Mesendoderm (in vitro differentiated cells): ENCODE measurements around the gene SLC34A2.

Source experiments
- DNase-seq: peaks from one replicate; pipeline ENCODE4 v3.0.0; 2013
- H2AK5ac ChIP-seq: 2 replicates; pipeline ENCODE4 v1.6.1; 2013; ENCODE audit warnings: low read length, inconsistent platforms
- H2BK120ac ChIP-seq: 2 replicates; pipeline ENCODE4 v1.6.1; 2013; ENCODE audit warnings: low read depth, mild to moderate bottlenecking, low read length, moderate library complexity, mixed read lengths
- H2BK15ac ChIP-seq: replicated peaks from 2 replicates; pipeline ENCODE4 v1.6.1; 2013; ENCODE audit warnings: low read depth, mild to moderate bottlenecking, moderate library complexity
- H2BK5ac ChIP-seq: 2 replicates; pipeline ENCODE4 v1.6.1; 2013; ENCODE audit warnings: low read length, inconsistent platforms
- H3K18ac ChIP-seq: 2 replicates; pipeline ENCODE4 v1.6.1; 2013; ENCODE audit warnings: mild to moderate bottlenecking, low read length, mixed read lengths
- H3K23ac ChIP-seq: one replicate; pipeline ENCODE4 v1.6.1; 2013; ENCODE audit warnings: low read length
- H3K27ac ChIP-seq: 2 replicates; pipeline ENCODE4 v1.5.1; 2013; ENCODE audit warnings: low read depth, mild to moderate bottlenecking, inconsistent platforms, low read length, moderate library complexity
- H3K27me3 ChIP-seq: 2 replicates; pipeline ENCODE4 v1.6.1; 2013; ENCODE audit warnings: low read length, control low read depth, mild to moderate bottlenecking, inconsistent platforms; ENCODE audit not compliant: insufficient read depth, poor library complexity
- H3K36me3 ChIP-seq: 2 replicates; pipeline ENCODE4 v1.6.1; 2013; ENCODE audit warnings: low read length, inconsistent platforms; ENCODE audit not compliant: control insufficient read depth, insufficient read depth
- H3K4ac ChIP-seq: one replicate; pipeline ENCODE4 v1.6.1; 2013; ENCODE audit warnings: low read depth, mild to moderate bottlenecking, low read length, moderate library complexity
- H3K4me1 ChIP-seq: 2 replicates; pipeline ENCODE4 v1.6.1; 2013; ENCODE audit warnings: low read depth, low read length, inconsistent platforms; ENCODE audit not compliant: control insufficient read depth
- H3K4me2 ChIP-seq: 2 replicates; pipeline ENCODE4 v1.6.1; 2013; ENCODE audit warnings: low read length
- H3K4me3 ChIP-seq: 2 replicates; pipeline ENCODE4 v1.5.1; 2013; ENCODE audit warnings: mild to moderate bottlenecking, low read length
- H3K56ac ChIP-seq: one replicate; pipeline ENCODE4 v1.6.1; 2013; ENCODE audit warnings: low read length
- H3K79me1 ChIP-seq: 2 replicates; pipeline ENCODE4 v1.6.1; 2013; ENCODE audit warnings: low read length, inconsistent platforms
- H3K79me2 ChIP-seq: 2 replicates; pipeline ENCODE4 v1.6.1; 2013; ENCODE audit warnings: mild to moderate bottlenecking, low read length; ENCODE audit not compliant: control insufficient read depth, insufficient read depth
- H3K9ac ChIP-seq: 2 replicates; pipeline ENCODE4 v1.6.1; 2013; ENCODE audit warnings: low read length, inconsistent platforms
- H4K5ac ChIP-seq: one replicate; pipeline ENCODE4 v1.6.1; 2013; ENCODE audit warnings: low read length
- H4K8ac ChIP-seq: one replicate; pipeline ENCODE4 v1.6.1; 2013; ENCODE audit warnings: low read depth, mild to moderate bottlenecking, control low read depth, low read length, moderate library complexity
- whole genome bisulfite sequencing: extraction: QIAGEN DNeasy Blood & Tissue Kit; methylation state at CpG from one replicate; pipeline ENCODE4 v1.1.7; 2013; ENCODE audit warnings: low lambda C conversion rate, missing lambda C conversion rate; ENCODE audit not compliant: insufficient coverage; ENCODE audit errors: extremely low coverage; 5-methylcytosine and 5-hydroxymethylcytosine counted together

Gene SLC34A2

DNA sequence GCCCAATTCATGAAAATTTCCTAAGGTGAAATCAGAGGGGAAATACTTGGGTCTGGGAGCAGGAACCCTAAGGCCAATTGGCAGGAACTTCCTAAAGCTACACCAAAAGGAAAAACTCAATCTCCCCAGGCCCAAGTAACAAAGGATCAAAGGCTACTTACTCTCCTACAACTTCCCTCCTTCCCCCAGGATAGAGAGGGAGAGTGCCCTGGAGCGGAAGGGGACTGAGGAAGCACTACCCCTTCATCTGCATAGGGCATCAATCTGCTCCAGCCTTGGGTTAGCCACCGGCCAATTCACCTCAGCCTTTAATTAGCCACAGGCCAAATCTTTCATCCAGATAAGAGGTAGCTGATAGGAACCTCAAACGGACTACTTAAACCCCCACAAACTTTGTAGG lies 55.0 kb downstream of the SLC34A2 start:
- H3K79me2 ChIP-seq = no peaks in the 10 kb centered on the region
- no peaks in the 10 kb centered on the region for H3K27me3 ChIP-seq
- DNase-seq = peak; percentile 22
- no peak overlapping the region for H3K4ac ChIP-seq
- no peak overlapping the region for H3K18ac ChIP-seq
- H3K23ac ChIP-seq = no peak overlapping the region
- H2BK120ac ChIP-seq = no peak overlapping the region
- WGBS = no CpG with 5 or more reads among the region's 3 CpGs
- H3K27ac ChIP-seq = no peak overlapping the region
- H2BK15ac ChIP-seq = no peak overlapping the region
- no peak overlapping the region for H3K4me2 ChIP-seq
- H4K5ac ChIP-seq = no peak overlapping the region
- no peak overlapping the region for H3K9ac ChIP-seq
- no peak overlapping the region for H3K56ac ChIP-seq
- no peak overlapping the region for H2BK5ac ChIP-seq
- H3K4me1 ChIP-seq = no peaks in the 10 kb centered on the region
- no peak overlapping the region for H2AK5ac ChIP-seq
- no peaks in the 10 kb centered on the region for H3K79me1 ChIP-seq
- H3K36me3 ChIP-seq = no peaks in the 10 kb centered on the region
- H4K8ac ChIP-seq = no peak overlapping the region
- no peak overlapping the region for H3K4me3 ChIP-seq

DNA sequence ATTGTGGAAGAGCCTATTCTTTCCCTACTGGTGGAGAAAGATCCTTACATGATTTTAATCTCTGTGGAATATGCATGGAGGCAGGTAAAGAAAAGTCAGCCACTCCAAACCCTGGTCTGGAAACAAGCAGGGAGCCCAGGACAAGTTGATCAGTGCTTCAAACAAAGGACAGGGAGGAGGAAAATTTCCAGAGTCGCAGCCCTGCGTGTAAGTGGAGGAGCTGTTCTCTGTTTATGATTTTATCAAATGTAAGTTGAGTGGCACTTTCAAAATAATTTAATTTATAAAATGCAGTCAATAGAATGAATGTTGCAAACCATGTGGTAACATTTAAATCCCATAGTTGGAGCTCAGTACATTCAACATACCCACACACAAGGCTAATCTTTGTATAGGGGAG lies 57.0 kb downstream of the SLC34A2 start:
- no peaks in the 10 kb centered on the region for H3K79me1 ChIP-seq
- H2BK5ac ChIP-seq = no peak overlapping the region
- no peak for DNase-seq
- H3K27ac ChIP-seq = no peak overlapping the region
- no peak overlapping the region for H3K9ac ChIP-seq
- no peak overlapping the region for H2BK120ac ChIP-seq
- H3K36me3 ChIP-seq = no peaks in the 10 kb centered on the region
- no peaks in the 10 kb centered on the region for H3K27me3 ChIP-seq
- H3K4ac ChIP-seq = no peak overlapping the region
- H2BK15ac ChIP-seq = no peak overlapping the region
- no peak overlapping the region for H3K4me3 ChIP-seq
- no CpG with 5 or more reads among the region's 2 CpGs for WGBS
- no peak overlapping the region for H3K4me2 ChIP-seq
- H3K23ac ChIP-seq = no peak overlapping the region
- H3K79me2 ChIP-seq = no peaks in the 10 kb centered on the region
- no peak overlapping the region for H3K56ac ChIP-seq
- H4K5ac ChIP-seq = no peak overlapping the region
- no peak overlapping the region for H3K18ac ChIP-seq
- H4K8ac ChIP-seq = no peak overlapping the region
- no peaks in the 10 kb centered on the region for H3K4me1 ChIP-seq
- H2AK5ac ChIP-seq = no peak overlapping the region

- Histone ChIP-seq H3K4me1 (no peaks in the 10 kb centered on the region), H2AK5ac (no peak overlapping the region), H3K27ac (no peak overlapping the region), H3K27me3 (no peaks in the 10 kb centered on the region), H3K56ac (no peak overlapping the region), H3K4ac (no peak overlapping the region), H3K79me2 (no peaks in the 10 kb centered on the region), H4K8ac (no peak overlapping the region), H3K36me3 (no peaks in the 10 kb centered on the region), H3K23ac (no peak overlapping the region), H2BK15ac (no peak overlapping the region), H2BK5ac (no peak overlapping the region), H3K9ac (no peak overlapping the region), H4K5ac (no peak overlapping the region), H3K4me2 (no peak overlapping the region), H3K4me3 (no peak overlapping the region), H3K79me1 (no peaks in the 10 kb centered on the region), H2BK120ac (no peak overlapping the region), H3K18ac (no peak overlapping the region)
- no CpG with 5 or more reads among the region's 4 CpGs for WGBS
- DNase-seq = no peak
Observed at GRCh38 chr4:25713812-25714211, 58.2 kb downstream of the SLC34A2 start.

GRCh38 chr4:25722964-25723363 lies 67.3 kb downstream of the SLC34A2 start:
- no peak overlapping the region for H3K4me3 ChIP-seq
- no peak overlapping the region for H2BK15ac ChIP-seq
- peak; percentile 69 for DNase-seq
- H3K18ac ChIP-seq = no peak overlapping the region
- H4K5ac ChIP-seq = no peak overlapping the region
- H3K36me3 ChIP-seq = no peaks in the 10 kb centered on the region
- no peak overlapping the region for H3K56ac ChIP-seq
- H2BK5ac ChIP-seq = no peak overlapping the region
- no peak overlapping the region for H3K4me2 ChIP-seq
- H3K4me1 ChIP-seq = no peaks in the 10 kb centered on the region
- no peak overlapping the region for H2AK5ac ChIP-seq
- H3K23ac ChIP-seq = no peak overlapping the region
- H3K4ac ChIP-seq = no peak overlapping the region
- no peaks in the 10 kb centered on the region for H3K79me2 ChIP-seq
- H3K27me3 ChIP-seq = no peaks in the 10 kb centered on the region
- H4K8ac ChIP-seq = no peak overlapping the region
- H3K27ac ChIP-seq = no peak overlapping the region
- no peak overlapping the region for H2BK120ac ChIP-seq
- H3K9ac ChIP-seq = no peak overlapping the region
- H3K79me1 ChIP-seq = no peaks in the 10 kb centered on the region
- no CpG with 5 or more reads among the region's 3 CpGs for WGBS

DNA sequence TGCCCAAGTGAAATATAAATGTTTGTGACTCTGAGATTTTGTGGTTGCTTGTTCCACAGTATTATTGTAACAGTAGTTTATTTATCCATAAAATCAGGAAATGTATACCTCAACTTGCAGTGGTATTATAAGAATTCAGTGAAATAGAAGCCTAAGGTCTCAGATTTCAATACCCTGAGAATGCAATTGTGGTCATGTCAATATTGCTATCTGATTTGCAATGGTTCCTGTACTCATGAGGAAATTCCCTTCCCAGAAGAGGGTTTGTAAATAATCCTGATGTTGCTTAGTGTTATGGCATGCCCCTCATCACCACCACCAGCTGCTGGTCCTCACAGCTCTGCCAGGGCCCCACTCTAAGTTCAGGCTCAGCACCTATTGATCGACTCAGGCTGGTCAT lies 67.8 kb downstream of the SLC34A2 start:
- Histone ChIP-seq H3K79me1 (no peaks in the 10 kb centered on the region), H3K4me2 (no peak overlapping the region)
- no CpG with 5 or more reads among the region's 1 CpG for WGBS

DNA sequence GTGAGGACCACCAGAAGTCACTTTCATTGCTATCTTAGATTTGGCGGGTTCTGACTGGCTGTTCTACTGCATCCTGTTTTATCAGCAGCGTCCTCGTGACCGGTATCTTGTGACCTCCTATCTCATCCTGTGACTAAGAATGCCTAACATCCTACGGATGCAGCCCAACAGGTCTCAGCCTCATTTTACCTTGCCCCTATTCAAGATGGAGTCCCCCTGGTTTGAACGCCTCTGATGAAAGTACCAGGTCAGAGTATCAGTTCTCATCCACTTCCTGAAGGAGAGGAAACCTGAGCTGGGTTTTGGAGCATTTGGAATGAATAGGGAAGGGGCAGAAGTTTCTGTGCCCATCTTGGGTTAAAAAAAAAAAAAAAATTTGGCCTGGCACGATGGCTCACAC lies 70.2 kb downstream of the SLC34A2 start:
- no peak overlapping the region for H2BK15ac ChIP-seq
- H2BK120ac ChIP-seq = no peak overlapping the region
- H3K56ac ChIP-seq = no peak overlapping the region
- H3K4me2 ChIP-seq = no peak overlapping the region
- no peaks in the 10 kb centered on the region for H3K79me2 ChIP-seq
- H3K4me1 ChIP-seq = no peaks in the 10 kb centered on the region
- no peak overlapping the region for H4K5ac ChIP-seq
- DNase-seq = peak; percentile 28
- no peak overlapping the region for H3K23ac ChIP-seq
- no peak overlapping the region for H3K4me3 ChIP-seq
- H3K4ac ChIP-seq = no peak overlapping the region
- no peak overlapping the region for H2BK5ac ChIP-seq
- no peaks in the 10 kb centered on the region for H3K27me3 ChIP-seq
- no peak overlapping the region for H2AK5ac ChIP-seq
- H3K9ac ChIP-seq = no peak overlapping the region
- H3K36me3 ChIP-seq = no peaks in the 10 kb centered on the region
- no peak overlapping the region for H3K27ac ChIP-seq
- H4K8ac ChIP-seq = no peak overlapping the region
- no peaks in the 10 kb centered on the region for H3K79me1 ChIP-seq
- WGBS = no CpG with 5 or more reads among the region's 7 CpGs
- no peak overlapping the region for H3K18ac ChIP-seq

More for the DNA sequence above, 67.8 kb downstream of the SLC34A2 start:
- Histone ChIP-seq H3K4me1 (no peaks in the 10 kb centered on the region), H4K5ac (no peak overlapping the region), H3K27me3 (no peaks in the 10 kb centered on the region), H3K18ac (no peak overlapping the region), H3K27ac (no peak overlapping the region), H3K4me3 (no peak overlapping the region), H3K36me3 (no peaks in the 10 kb centered on the region), H3K23ac (no peak overlapping the region), H3K9ac (no peak overlapping the region), H2BK120ac (no peak overlapping the region), H2AK5ac (no peak overlapping the region), H4K8ac (no peak overlapping the region), H2BK15ac (no peak overlapping the region), H3K56ac (no peak overlapping the region), H2BK5ac (no peak overlapping the region), H3K4ac (no peak overlapping the region), H3K79me2 (no peaks in the 10 kb centered on the region)
- no peak for DNase-seq
